HEK293 (cell line): ENCODE results near the gene RAB40C.

ENCODE experiments used
- ELK4 ChIP-seq: IDR thresholded peaks from 2 replicates; pipeline ENCODE4 v1.6.1; 2011; ENCODE audit warnings: mild to moderate bottlenecking, low read depth, low read length, borderline replicate concordance
- GLI2 ChIP-seq: fragments of 450-650 bp; formaldehyde crosslinking; IDR thresholded peaks from 2 replicates; pipeline ENCODE4; 2017; ENCODE audit warnings: missing biosample characterization, missing genetic modification characterization, low read depth, borderline replicate concordance
- IKZF3 ChIP-seq: fragments of 450-650 bp; IDR thresholded peaks from 2 replicates; pipeline ENCODE4 v1.5.0; 2018; ENCODE audit warnings: missing biosample characterization, mild to moderate bottlenecking, missing genetic modification characterization, moderate library complexity
- KLF16 ChIP-seq: fragments of 450-650 bp; formaldehyde crosslinking; IDR thresholded peaks from 2 replicates; pipeline ENCODE4 v1.5.1; 2017; ENCODE audit warnings: missing biosample characterization, missing genetic modification characterization
- KLF9 ChIP-seq: fragments of 450-650 bp; formaldehyde crosslinking; IDR thresholded peaks from 2 replicates; pipeline ENCODE4 v1.5.1; 2016; ENCODE audit warnings: missing biosample characterization, missing genetic modification characterization, low read depth
- PRDM1 ChIP-seq: fragments of 450-650 bp; formaldehyde crosslinking; IDR thresholded peaks from 2 replicates; pipeline ENCODE4; 2016; ENCODE audit warnings: missing biosample characterization, missing genetic modification characterization
- SP7 ChIP-seq: fragments of 450-650 bp; formaldehyde crosslinking; IDR thresholded peaks from 2 replicates; pipeline ENCODE4 v1.5.1; 2016; ENCODE audit warnings: missing biosample characterization, missing genetic modification characterization
- TRIM28 ChIP-seq: IDR thresholded peaks from 2 replicates; pipeline ENCODE4 v1.6.1; 2011; ENCODE audit warnings: low read length, control low read depth, borderline replicate concordance
- ZBTB1 ChIP-seq: fragments of 450-650 bp; formaldehyde crosslinking; IDR thresholded peaks from 2 replicates; pipeline ENCODE4 v1.5.1; 2016; ENCODE audit warnings: missing biosample characterization, missing genetic modification characterization
- ZBTB11 ChIP-seq: fragments of 450-650 bp; formaldehyde crosslinking; conservative IDR thresholded peaks from 2 replicates; pipeline ENCODE4 v1.5.1; 2016; ENCODE audit warnings: low read depth, missing biosample characterization, missing genetic modification characterization
- ZBTB48 ChIP-seq: fragments of 450-650 bp; formaldehyde crosslinking; IDR thresholded peaks from 2 replicates; pipeline ENCODE4 v1.5.1; 2016; ENCODE audit warnings: missing biosample characterization, missing genetic modification characterization
- ZBTB7A ChIP-seq: fragments of 450-650 bp; formaldehyde crosslinking; IDR thresholded peaks from 2 replicates; pipeline ENCODE4 v1.5.1; 2016; ENCODE audit warnings: low read depth, missing biosample characterization, missing genetic modification characterization
- ZNF138 ChIP-seq: fragments of 450-650 bp; formaldehyde crosslinking; IDR thresholded peaks from 2 replicates; pipeline ENCODE4 v1.5.1; 2016; ENCODE audit warnings: missing biosample characterization, missing genetic modification characterization, borderline replicate concordance
- ZNF214 ChIP-seq: fragments of 450-650 bp; formaldehyde crosslinking; IDR thresholded peaks from 2 replicates; pipeline ENCODE4 v1.5.1; 2017; ENCODE audit warnings: missing biosample characterization, mild to moderate bottlenecking, missing genetic modification characterization, borderline replicate concordance
- ZNF324 ChIP-seq: fragments of 450-650 bp; formaldehyde crosslinking; IDR thresholded peaks from 2 replicates; pipeline ENCODE4 v1.5.1; 2016; ENCODE audit warnings: missing biosample characterization, missing genetic modification characterization
- ZNF354C ChIP-seq: fragments of 450-650 bp; formaldehyde crosslinking; IDR thresholded peaks from 2 replicates; pipeline ENCODE4 v1.5.1; 2016; ENCODE audit warnings: missing biosample characterization, missing genetic modification characterization, low read depth, borderline replicate concordance
- ZNF362 ChIP-seq: fragments of 450-650 bp; formaldehyde crosslinking; IDR thresholded peaks from 2 replicates; pipeline ENCODE4 v1.5.1; 2016; ENCODE audit warnings: missing biosample characterization, missing genetic modification characterization
- ZNF561 ChIP-seq: fragments of 450-650 bp; IDR thresholded peaks from 2 replicates; pipeline ENCODE4 v1.5.1; 2018; ENCODE audit warnings: missing biosample characterization, missing genetic modification characterization, borderline replicate concordance
- ZNF600 ChIP-seq: fragments of 450-650 bp; formaldehyde crosslinking; IDR thresholded peaks from 2 replicates; pipeline ENCODE4 v1.5.1; 2016; ENCODE audit warnings: missing biosample characterization, missing genetic modification characterization
- ZNF704 ChIP-seq: fragments of 450-650 bp; formaldehyde crosslinking; IDR thresholded peaks from 2 replicates; pipeline ENCODE4 v1.5.1; 2016; ENCODE audit warnings: missing biosample characterization, missing genetic modification characterization
- ZNF830 ChIP-seq: fragments of 450-650 bp; IDR thresholded peaks from 2 replicates; pipeline ENCODE4 v1.5.0; 2018; ENCODE audit warnings: missing biosample characterization, missing genetic modification characterization, low read depth, mild to moderate bottlenecking, moderate library complexity
- ZSCAN16 ChIP-seq: fragments of 450-650 bp; formaldehyde crosslinking; IDR thresholded peaks from 2 replicates; pipeline ENCODE4 v1.5.1; 2016; ENCODE audit warnings: missing biosample characterization, missing genetic modification characterization
- ZSCAN18 ChIP-seq: fragments of 450-650 bp; formaldehyde crosslinking; IDR thresholded peaks from 2 replicates; pipeline ENCODE4 v1.5.1; 2016; ENCODE audit warnings: missing biosample characterization, missing genetic modification characterization
- ZSCAN5A ChIP-seq: fragments of 450-650 bp; formaldehyde crosslinking; IDR thresholded peaks from 2 replicates; pipeline ENCODE4 v1.5.1; 2016; ENCODE audit warnings: missing biosample characterization, missing genetic modification characterization
- TF ChIP-seq, protein P1 (sequence below): fragments of 450-650 bp; formaldehyde crosslinking; IDR thresholded peaks from 2 replicates; pipeline ENCODE4 v1.5.1; 2016; ENCODE audit warnings: missing biosample characterization, missing genetic modification characterization

The RAB40C gene

GRCh38 chr16:592518-593306 is 2.8 kb downstream of the RAB40C start (continued):
- TF ChIP-seq ZSCAN5A (no peak), ZNF561 (tag by site-specific recombination) (no peak), ZBTB7A (tag by site-specific recombination) (no peak), IKZF3 (peak; percentile 74), ZNF214 (no peak), ZNF704 (tag by site-specific recombination) (no peak), ZNF830 (no peak), TRIM28 (peak; percentile 60; the same call in 1 of the 2 replicates), KLF16 (tag by site-specific recombination) (0 out of 2 replicates have a peak, but pooled peaks have one; percentile 29), ZNF324 (tag by site-specific recombination) (no peak), ZNF138 (tag by site-specific recombination) (no peak), ZBTB1 (tag by site-specific recombination) (no peak), ZNF354C (tag by site-specific recombination) (no peak), ZSCAN18 (tag by site-specific recombination) (no peak), ELK4 (no peak), KLF9 (tag by site-specific recombination) (no peak; the same call in 1 of the 2 replicates), ZNF362 (tag by site-specific recombination) (no peak), GLI2 (tag by site-specific recombination) (no peak), ZBTB11 (tag by site-specific recombination) (no peak), SP7 (tag by site-specific recombination) (peak; percentile 66; the same call in 1 of the 2 replicates), PRDM1 (tag by site-specific recombination) (no peak), ZSCAN16 (no peak), ZNF600 (tag by site-specific recombination) (peak; percentile 70; the same call in 1 of the 2 replicates), ZBTB48 (tag by site-specific recombination) (no peak)
- TF ChIP-seq, protein P1, sequence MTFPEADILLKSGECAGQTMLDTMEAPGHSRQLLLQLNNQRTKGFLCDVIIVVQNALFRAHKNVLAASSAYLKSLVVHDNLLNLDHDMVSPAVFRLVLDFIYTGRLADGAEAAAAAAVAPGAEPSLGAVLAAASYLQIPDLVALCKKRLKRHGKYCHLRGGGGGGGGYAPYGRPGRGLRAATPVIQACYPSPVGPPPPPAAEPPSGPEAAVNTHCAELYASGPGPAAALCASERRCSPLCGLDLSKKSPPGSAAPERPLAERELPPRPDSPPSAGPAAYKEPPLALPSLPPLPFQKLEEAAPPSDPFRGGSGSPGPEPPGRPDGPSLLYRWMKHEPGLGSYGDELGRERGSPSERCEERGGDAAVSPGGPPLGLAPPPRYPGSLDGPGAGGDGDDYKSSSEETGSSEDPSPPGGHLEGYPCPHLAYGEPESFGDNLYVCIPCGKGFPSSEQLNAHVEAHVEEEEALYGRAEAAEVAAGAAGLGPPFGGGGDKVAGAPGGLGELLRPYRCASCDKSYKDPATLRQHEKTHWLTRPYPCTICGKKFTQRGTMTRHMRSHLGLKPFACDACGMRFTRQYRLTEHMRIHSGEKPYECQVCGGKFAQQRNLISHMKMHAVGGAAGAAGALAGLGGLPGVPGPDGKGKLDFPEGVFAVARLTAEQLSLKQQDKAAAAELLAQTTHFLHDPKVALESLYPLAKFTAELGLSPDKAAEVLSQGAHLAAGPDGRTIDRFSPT (tag by site-specific recombination): peak; percentile 85; the same call in 1 of the 2 replicates
